ENCODE measurements around the gene FSCN2.

DNA sequence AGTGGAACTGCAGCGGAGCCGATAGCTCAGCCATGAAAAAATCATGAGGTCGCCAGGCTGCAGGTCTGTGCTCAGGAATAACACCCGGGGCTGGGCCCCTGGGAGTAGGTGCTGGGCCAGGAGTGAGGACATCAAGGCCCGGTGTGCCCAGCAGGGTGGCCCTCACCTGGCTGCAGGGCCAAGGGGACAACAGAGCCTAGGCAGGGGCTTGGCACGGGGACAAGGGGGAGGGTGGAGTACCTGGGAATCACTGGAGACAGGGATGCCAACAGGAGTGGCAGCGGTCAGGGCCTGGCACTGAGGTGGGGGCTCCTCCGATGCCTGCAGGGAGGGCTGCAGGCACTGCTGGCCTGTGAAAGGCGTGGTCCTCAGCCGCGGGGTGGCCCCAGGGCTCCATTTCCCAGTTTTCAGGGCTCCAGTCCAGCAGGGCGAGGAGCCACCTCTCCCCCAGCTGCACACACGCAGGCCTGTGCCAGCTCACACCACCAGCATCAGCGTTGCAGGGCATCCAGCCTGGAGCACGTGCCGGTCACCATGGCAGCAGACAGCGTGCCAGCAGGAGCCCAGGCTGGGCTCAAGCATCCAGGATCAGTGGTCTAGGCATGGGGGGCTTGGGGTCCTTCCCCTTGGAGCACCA is 4.7 kb upstream of the FSCN2 start:
- TF ChIP-seq, protein P1, sequence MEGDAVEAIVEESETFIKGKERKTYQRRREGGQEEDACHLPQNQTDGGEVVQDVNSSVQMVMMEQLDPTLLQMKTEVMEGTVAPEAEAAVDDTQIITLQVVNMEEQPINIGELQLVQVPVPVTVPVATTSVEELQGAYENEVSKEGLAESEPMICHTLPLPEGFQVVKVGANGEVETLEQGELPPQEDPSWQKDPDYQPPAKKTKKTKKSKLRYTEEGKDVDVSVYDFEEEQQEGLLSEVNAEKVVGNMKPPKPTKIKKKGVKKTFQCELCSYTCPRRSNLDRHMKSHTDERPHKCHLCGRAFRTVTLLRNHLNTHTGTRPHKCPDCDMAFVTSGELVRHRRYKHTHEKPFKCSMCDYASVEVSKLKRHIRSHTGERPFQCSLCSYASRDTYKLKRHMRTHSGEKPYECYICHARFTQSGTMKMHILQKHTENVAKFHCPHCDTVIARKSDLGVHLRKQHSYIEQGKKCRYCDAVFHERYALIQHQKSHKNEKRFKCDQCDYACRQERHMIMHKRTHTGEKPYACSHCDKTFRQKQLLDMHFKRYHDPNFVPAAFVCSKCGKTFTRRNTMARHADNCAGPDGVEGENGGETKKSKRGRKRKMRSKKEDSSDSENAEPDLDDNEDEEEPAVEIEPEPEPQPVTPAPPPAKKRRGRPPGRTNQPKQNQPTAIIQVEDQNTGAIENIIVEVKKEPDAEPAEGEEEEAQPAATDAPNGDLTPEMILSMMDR (IDR thresholded peaks at IDR 0.05) = no peak
- no peak for TF ChIP-seq POLR2A (IDR thresholded peaks at IDR 0.05)
